GM21619 (cell line): Measurements from ENCODE around the gene GATAD2B.
"Not testable (repeated sequence)": the region's sequence is repeated elsewhere in the genome, so short reads cannot be mapped to it uniquely, and the experiment has no call there.

ENCODE experiments used
- ATAC-seq: cut with Tn5 transposase; IDR thresholded peaks from one replicate; pipeline ENCODE4 v1.9.1; 2021; ENCODE audit not compliant: unreplicated experiment

Gene GATAD2B

DNA sequence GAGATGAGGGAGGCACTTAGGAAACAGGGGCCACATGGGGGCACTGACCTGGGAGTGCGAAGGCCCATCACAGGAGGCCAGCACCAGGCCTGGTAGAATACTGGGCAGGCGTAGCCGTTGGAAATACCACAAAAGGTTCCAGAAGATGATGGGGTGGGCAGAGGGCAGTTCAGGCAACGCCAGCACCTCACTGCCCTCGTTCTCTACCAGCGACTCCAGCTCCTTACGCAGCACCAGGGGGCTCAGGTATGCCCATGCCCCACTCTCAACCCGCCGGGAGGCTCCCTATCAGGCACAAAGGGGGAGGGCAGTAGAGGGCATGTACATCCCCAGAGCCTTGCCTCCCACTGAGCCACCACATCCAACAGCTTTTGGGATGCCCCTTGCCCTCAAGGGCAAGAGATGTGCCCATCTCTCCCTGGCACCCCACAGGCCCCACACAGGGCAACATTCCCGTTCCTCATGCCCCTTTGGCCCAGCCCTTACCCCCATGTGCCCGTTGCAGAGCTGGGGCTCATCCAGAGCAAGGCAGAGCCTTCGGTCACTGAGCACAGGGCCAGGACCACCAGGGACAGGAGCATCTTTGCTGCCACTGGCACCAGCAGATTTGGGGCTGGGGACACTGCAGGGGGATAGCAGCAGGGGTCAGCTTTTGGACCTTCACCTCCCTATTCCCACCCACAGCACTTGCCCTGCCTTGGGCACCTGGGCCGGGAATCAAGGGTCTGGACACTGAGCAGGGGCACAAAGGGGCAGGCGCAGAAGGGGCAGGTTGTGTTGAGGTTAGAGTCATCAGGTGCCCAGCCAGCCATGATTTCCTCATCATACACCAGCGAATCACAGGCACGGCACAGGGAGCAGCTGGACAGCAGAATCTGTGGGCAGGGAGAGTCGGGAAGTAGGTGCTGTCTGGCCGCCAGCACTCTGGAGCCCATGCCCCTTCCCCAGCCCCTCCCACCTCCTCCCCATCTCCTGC is 9.7 kb upstream of the GATAD2B start:
- ATAC-seq, result no peak

GRCh38 chr1:153929981-153930948 is 7.5 kb upstream of the GATAD2B start:
- no peak for ATAC-seq

GRCh38 chr1:153929426-153929825 is 6.7 kb upstream of the GATAD2B start:
- no peak for ATAC-seq

GRCh38 chr1:153928791-153929341 is 6.1 kb upstream of the GATAD2B start:
- ATAC-seq, result no peak

DNA sequence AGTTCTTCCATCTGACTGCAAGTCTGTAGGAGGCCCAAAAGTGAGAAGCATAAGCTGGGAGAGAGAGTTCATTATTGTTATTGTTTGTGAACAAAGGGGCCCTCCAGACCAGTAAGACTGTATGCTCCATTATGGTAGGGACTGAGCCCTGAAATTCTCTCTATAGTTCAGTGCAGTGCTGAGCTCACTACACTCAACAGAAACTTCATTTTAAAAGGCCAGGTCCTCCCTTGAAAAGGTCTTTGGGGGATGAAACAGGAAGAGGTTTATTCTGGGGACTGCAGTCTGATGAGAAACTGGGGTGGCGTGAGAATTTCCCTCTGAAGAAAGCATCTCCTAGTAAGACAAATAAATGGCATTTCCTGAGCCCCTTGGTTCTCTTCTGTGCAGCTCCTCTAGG is 5.5 kb upstream of the GATAD2B start:
- no peak for ATAC-seq

DNA sequence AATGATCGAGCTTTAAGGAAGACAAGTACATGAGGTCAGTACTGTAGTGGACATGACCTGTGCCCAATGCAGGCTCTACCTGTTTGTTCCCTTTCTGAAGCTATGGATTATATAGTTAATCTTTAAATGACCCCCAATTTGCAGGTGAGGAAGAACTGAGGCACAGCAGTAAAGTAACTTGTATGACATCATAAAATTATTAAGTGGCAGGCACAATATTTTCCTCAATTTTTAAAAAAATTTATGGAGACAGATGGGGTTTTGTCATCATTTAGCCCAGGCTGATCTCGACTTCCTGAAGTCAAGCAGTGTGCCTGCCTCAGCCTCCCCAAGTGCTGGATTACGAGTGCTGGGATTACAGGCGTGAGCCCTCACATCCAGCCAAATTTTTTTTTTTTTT is 3.6 kb upstream of the GATAD2B start:
- no peak for ATAC-seq

- ATAC-seq, result peak; percentile 22
Measured at GRCh38 chr1:153922076-153922971, 448 bp downstream of the GATAD2B start.

GRCh38 chr1:153921803-153922075 is 1.0 kb downstream of the GATAD2B start:
- ATAC-seq, result no peak

DNA sequence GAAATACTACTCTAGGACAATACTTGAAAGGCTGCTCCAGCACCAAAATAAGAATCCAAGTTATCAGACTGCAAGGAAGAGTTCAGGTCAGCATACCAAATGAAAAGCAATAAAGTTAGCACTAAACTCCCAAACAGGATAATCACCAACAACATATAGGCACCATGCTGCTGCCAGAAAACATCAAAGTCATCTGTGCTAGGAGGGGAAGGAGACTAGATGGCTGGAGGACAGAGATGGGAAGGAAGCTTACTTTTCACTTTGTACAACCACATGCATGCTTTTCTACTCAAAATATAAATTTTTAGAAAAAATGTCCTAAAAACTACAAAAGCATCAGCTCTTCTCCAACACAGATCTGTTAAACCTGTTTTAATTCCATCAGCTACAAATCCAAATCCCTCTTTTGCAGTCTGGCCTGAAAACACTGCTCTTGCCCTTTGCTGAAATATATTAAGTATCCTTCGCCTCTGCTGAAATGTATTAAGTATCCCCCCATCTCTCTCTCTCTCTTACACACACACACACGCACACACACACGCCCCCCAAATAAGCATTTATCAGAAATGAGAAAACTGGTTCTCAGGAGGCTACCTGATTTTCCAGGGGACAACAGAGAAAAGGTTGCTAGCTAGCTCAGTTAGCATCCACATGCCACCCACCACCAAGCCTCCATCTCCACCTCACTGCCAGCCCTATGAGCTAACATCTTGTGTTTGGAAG is 1.5 kb downstream of the GATAD2B start:
- no peak for ATAC-seq

GRCh38 chr1:153919876-153920852 is 2.6 kb downstream of the GATAD2B start:
- ATAC-seq, result no peak

- ATAC-seq, result no peak
Measured at GRCh38 chr1:153916297-153916696, 6.5 kb downstream of the GATAD2B start.

DNA sequence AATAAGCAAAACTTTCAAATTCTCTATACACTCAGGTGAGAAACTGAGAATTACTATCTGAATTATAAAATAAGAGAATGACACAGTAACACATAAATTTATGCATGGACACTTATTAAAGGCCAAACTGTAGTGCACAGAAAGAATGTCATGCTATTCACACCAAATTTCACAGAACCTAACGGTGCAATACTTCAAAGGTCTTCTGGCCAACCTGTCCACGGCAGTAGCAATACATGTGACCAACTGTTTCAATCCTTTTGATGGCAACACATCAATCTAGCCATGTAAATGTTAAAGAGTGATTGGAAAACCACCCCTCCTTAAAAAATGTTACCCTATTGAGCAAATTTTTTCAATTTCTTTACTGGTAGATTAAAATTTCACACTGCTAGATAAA is 10.4 kb downstream of the GATAD2B start:
- ATAC-seq, result no peak

- ATAC-seq, result not testable (repeated sequence)
Measured at GRCh38 chr1:153910560-153910959, 12.2 kb downstream of the GATAD2B start.

GRCh38 chr1:153908071-153908470 is 14.7 kb downstream of the GATAD2B start:
- no peak for ATAC-seq

DNA sequence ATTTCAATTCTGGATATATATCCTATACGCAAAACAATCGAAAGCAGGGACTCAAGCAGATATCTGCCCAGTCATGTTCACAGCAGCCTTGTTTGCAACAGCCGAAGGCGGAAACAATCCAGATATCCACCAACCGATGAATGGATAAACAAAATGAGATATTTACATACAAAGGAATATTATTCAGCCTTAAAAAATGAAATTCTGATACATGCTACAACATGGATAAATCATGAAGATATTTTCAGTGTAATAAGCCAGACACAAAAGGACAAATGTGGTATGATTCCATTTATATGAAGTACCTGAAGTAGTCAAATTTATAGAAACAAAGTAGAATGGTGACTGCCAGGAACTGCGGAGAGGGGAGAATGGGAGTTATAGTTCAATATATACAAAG is 15.6 kb downstream of the GATAD2B start:
- no peak for ATAC-seq

GRCh38 chr1:153906396-153906795 is 16.4 kb downstream of the GATAD2B start:
- no peak for ATAC-seq

DNA sequence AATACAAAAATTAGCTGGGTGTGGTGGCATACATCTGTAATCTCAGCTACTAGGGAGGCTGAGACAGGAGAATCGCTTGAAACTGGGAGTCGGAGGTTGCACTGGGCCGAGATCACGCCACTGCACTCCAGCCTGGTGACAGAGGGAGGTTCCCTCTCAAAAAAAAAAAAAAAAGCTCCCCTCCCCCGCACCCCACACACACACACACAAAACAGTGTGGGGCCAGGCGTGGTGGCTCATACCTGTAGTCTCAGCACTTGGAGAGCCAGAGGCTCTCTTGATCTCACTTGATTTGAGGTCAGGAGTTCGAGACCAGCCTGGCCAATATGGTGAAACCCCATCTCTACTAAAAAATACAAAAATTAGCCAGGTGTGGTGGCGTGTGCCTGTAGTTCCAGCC is 16.9 kb downstream of the GATAD2B start:
- not testable (repeated sequence) for ATAC-seq

GRCh38 chr1:153903841-153904455 is 18.8 kb downstream of the GATAD2B start:
- no peak for ATAC-seq
